NCI-H187 treated with DMSO at 0.1 percent for 48 hours (cell line): ENCODE results near the gene CRIM1.

Experiments used
- DNase-seq: peaks from one replicate; lab custom pipeline; 2025; lab: John Stamatoyannopoulos, UW

CRIM1 gene

GRCh38 chr2:36371928-36372391 is 16.4 kb downstream of the CRIM1 start:
- no peak for DNase-seq

- peak; percentile 81 for DNase-seq
These were observed 17.8 kb downstream of the CRIM1 start for GRCh38 chr2:36373149-36373926.

GRCh38 chr2:36374585-36374984 is 19.0 kb downstream of the CRIM1 start:
- DNase-seq: no peak

GRCh38 chr2:36376319-36376765 is 20.8 kb downstream of the CRIM1 start:
- DNase-seq: no peak

- no peak for DNase-seq
These were observed 21.6 kb downstream of the CRIM1 start for GRCh38 chr2:36376992-36377738.

GRCh38 chr2:36379710-36380448 is 24.3 kb downstream of the CRIM1 start:
- no peak for DNase-seq

GRCh38 chr2:36380624-36381481 is 25.3 kb downstream of the CRIM1 start:
- DNase-seq: no peak

- no peak for DNase-seq
These were observed 26.4 kb downstream of the CRIM1 start for GRCh38 chr2:36381993-36382392.

GRCh38 chr2:36382472-36382871 is 26.9 kb downstream of the CRIM1 start:
- DNase-seq: no peak

GRCh38 chr2:36383726-36384125 is 28.1 kb downstream of the CRIM1 start:
- DNase-seq: no peak

- no peak for DNase-seq
These were observed 28.9 kb downstream of the CRIM1 start for GRCh38 chr2:36384454-36384853.

- no peak for DNase-seq
These were observed 30.0 kb downstream of the CRIM1 start for GRCh38 chr2:36385603-36386002.

- no peak for DNase-seq
These were observed 31.8 kb downstream of the CRIM1 start for GRCh38 chr2:36387258-36387916.

GRCh38 chr2:36388472-36388871 is 32.9 kb downstream of the CRIM1 start:
- no peak for DNase-seq

GRCh38 chr2:36389091-36389564 is 33.5 kb downstream of the CRIM1 start:
- no peak for DNase-seq

- DNase-seq: no peak
These were observed 34.0 kb downstream of the CRIM1 start for GRCh38 chr2:36389577-36389976.

GRCh38 chr2:36392571-36393255 is 37.1 kb downstream of the CRIM1 start:
- no peak for DNase-seq

- DNase-seq: no peak
These were observed 38.2 kb downstream of the CRIM1 start for GRCh38 chr2:36393738-36394256.

- DNase-seq: no peak
These were observed 39.2 kb downstream of the CRIM1 start for GRCh38 chr2:36394804-36395203.

- no peak for DNase-seq
These were observed 40.3 kb downstream of the CRIM1 start for GRCh38 chr2:36395866-36396265.
